Measurements from ENCODE around the gene FANCD2. TPM values are rescaled to one million over a fixed set of nuclear protein-coding genes. Genes with fewer than 3 reads are reported as not detected.

FANCD2 gene
- total RNA-seq, 4 donors from 2014 or later, result 4.9 to 23.2 (median 10.5) TPM

DNA sequence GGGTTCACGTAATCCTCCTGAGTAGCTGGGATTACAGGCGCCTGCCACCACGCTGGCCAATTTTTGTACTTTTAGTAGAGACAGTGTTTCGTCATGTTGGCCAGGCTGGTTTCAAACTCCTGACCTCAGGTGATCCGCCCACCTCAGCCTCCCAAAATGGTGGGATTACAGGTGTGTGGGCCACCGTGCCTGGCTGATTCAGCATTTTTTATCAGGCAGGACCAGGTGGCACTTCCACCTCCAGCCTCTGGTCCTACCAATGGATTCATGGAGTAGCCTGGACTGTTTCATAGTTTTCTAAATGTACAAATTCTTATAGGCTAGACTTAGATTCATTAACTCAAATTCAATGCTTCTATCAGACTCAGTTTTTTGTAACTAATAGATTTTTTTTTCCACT, 124.8 kb downstream of the FANCD2 start:
- H3K4me3 ChIP-seq, result no peak overlapping the region
- H3K27ac ChIP-seq, result no peak overlapping the region
- H3K4me1 ChIP-seq, result no peaks in the 10 kb centered on the region
- H3K9me3 ChIP-seq, result no peaks in the 10 kb centered on the region
- H3K36me3 ChIP-seq, result peaks cover 67% of the 10 kb centered on the region
- no peak for DNase-seq (ENCODE audit: low spot score in 2 of 2)
- no peaks in the 10 kb centered on the region for H3K27me3 ChIP-seq
- TF ChIP-seq POLR2AphosphoS5 (IDR thresholded peaks at IDR 0.05) (no peak), POLR2A (IDR thresholded peaks at IDR 0.05) (no peak), EP300 (IDR thresholded peaks at IDR 0.05) (no peak)
- TF ChIP-seq, protein P1, sequence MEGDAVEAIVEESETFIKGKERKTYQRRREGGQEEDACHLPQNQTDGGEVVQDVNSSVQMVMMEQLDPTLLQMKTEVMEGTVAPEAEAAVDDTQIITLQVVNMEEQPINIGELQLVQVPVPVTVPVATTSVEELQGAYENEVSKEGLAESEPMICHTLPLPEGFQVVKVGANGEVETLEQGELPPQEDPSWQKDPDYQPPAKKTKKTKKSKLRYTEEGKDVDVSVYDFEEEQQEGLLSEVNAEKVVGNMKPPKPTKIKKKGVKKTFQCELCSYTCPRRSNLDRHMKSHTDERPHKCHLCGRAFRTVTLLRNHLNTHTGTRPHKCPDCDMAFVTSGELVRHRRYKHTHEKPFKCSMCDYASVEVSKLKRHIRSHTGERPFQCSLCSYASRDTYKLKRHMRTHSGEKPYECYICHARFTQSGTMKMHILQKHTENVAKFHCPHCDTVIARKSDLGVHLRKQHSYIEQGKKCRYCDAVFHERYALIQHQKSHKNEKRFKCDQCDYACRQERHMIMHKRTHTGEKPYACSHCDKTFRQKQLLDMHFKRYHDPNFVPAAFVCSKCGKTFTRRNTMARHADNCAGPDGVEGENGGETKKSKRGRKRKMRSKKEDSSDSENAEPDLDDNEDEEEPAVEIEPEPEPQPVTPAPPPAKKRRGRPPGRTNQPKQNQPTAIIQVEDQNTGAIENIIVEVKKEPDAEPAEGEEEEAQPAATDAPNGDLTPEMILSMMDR (IDR thresholded peaks at IDR 0.05), result no peak
- 82% methylated on average over 6 of the region's 6 CpGs for WGBS

Other genes starting within 250 kb of the FANCD2 start
- gene TADA3, start 234.0 kb upstream of the FANCD2 start, total RNA-seq, result 10 to 100 TPM; 27.6 to 45.0 (median 38.8) TPM
- 100 to 1,000 TPM; 107 to 132 (median 124) TPM for gene ARPC4, start 233.4 kb upstream of the FANCD2 start, total RNA-seq
- gene TTLL3, start 216.2 kb upstream of the FANCD2 start, total RNA-seq, result 100 to 1,000 TPM in 2 of 4 donors, 10 to 100 TPM in 2; 42.4 to 286 (median 83.3) TPM
- gene RPUSD3, start 182.4 kb upstream of the FANCD2 start, total RNA-seq, result 10 to 100 TPM; 34.8 to 46.5 (median 42.1) TPM
- gene CIDEC, start 146.2 kb upstream of the FANCD2 start, total RNA-seq, result 10 to 100 TPM; 12.5 to 34.7 (median 26.1) TPM
- gene JAGN1, start 135.8 kb upstream of the FANCD2 start, total RNA-seq, result 10 to 100 TPM; 29.5 to 71.3 (median 49.8) TPM
- 100 to 1,000 TPM in 1 of 4 donors, 10 to 100 TPM in 3; 49.2 to 116 (median 77.8) TPM for gene IL17RE, start 123.6 kb upstream of the FANCD2 start, total RNA-seq
- 100 to 1,000 TPM in 3 of 4 donors, 10 to 100 TPM in 1; 92.5 to 185 (median 137) TPM for gene IL17RC, start 109.3 kb upstream of the FANCD2 start, total RNA-seq
- gene CRELD1, start 92.6 kb upstream of the FANCD2 start, total RNA-seq, result 10 to 100 TPM; 18.9 to 46.7 (median 26.0) TPM
- gene PRRT3, start 74.0 kb upstream of the FANCD2 start, total RNA-seq, result 1 to 10 TPM; 2.5 to 6.1 (median 3.0) TPM
- 10 to 100 TPM; 41.8 to 82.1 (median 77.5) TPM for gene EMC3, start 39.6 kb upstream of the FANCD2 start, total RNA-seq
- gene FANCD2OS, start 81.8 kb downstream of the FANCD2 start, total RNA-seq, result not detected
- gene BRK1, start 89.2 kb downstream of the FANCD2 start, total RNA-seq, result 100 to 1,000 TPM in 1 of 4 donors, 10 to 100 TPM in 3; 51.7 to 101 (median 83.9) TPM
- gene VHL, start 115.3 kb downstream of the FANCD2 start, total RNA-seq, result 10 to 100 TPM; 36.4 to 49.1 (median 42.8) TPM
- gene IRAK2, start 138.5 kb downstream of the FANCD2 start, total RNA-seq, result 10 to 100 TPM in 1 of 4 donors, 1 to 10 TPM in 3; 3.6 to 13.6 (median 7.4) TPM
- 10 to 100 TPM; 22.1 to 33.7 (median 26.3) TPM for gene TATDN2, start 222.0 kb downstream of the FANCD2 start, total RNA-seq

Measured in suprapubic skin (tissue), 4 donors.